GM21576 (cell line): ENCODE data around the gene ZNF837.

Experiments used
- ATAC-seq: cut with Tn5 transposase; IDR thresholded peaks from one replicate; pipeline ENCODE4 v1.9.1; 2021; ENCODE audit warnings: mild to moderate bottlenecking, moderate library complexity; ENCODE audit not compliant: unreplicated experiment

ZNF837 gene

DNA sequence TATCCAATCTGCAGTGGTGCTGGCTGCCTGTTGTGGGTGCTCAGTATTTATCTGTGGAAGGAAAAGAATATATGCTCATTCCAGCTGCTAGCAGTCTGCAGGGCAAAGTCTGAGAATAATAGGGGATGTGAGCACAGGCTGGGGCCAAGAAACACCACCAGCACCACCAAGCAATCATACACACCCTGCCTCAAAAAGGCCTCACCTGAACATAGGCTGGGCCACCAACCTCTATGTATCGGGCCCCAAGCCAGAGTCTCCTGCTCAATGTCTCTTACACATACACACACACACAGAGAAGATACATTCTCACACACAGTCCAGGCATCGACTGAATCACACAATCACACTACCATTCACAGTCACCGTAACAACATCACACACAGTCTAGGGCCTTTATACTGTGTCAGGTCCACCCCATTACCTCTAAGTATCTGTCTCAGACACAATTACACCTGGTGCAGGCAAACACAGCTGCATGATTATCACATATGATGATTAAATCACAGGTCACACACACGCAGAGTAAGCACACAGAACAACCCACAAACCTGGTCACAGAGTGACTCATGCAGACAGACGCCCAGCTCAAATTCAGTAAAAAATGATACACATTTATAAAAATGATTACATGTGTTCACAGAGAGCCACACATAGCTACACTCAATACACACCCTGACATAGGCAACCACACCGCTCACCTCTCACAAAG lies 55.4 kb downstream of the ZNF837 start:
- ATAC-seq, result no peak

DNA sequence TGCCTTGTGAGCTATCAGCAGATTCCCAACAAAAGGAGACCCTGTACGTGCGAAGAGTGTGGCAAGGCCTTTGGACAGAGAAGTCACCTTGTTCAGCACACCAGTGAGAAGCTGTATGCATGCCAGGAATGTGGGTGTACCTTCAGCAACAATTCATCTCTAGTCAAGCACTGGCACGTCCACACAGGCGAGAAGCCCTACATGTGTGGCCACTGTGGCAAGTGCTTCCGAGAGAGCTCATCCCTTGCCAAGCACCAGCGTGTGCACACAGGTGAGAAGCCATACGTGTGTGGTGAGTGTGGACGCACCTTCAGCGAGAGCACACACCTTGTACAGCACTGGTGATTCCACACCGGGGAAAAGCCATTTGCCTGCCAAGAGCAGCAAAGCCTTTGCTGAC lies 61.6 kb downstream of the ZNF837 start:
- ATAC-seq, result no peak

DNA sequence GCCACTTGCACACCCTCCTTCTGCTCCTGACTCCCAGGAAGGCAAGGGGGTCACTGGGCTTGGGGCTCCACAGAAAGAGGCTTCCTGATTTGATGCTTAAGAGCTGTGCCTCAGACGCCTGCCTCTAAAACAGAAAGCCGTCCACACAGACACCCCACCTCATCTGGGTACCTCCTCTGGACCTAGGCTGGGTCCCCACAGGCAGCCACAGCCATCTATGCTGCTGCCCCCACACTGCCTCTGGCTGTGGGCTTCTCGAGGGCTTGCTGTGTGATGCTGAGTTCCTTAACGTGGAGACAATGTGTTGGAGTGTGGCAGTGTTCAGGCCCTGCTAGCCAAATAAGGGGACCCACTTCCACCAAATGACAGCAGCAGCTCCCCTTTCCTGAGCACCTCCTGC lies 62.5 kb downstream of the ZNF837 start:
- no peak for ATAC-seq
